Ovary (tissue), 9 donors: ENCODE measurements around the gene PCBP3. TPM values are rescaled to one million over a fixed set of nuclear protein-coding genes. Genes with fewer than 3 reads are reported as not detected.

Source experiments
- DNase-seq, 5 donors: peaks; one replicate each; pipeline ENCODE4 v3.0.0-alpha.2; 2019 to 2020
- H3K27ac ChIP-seq, 2 donors: fragments of 200-600 bp; one replicate each; pipeline versions ENCODE4 v1.5.1 to v1.8.0; 2019 to 2022
- H3K27me3 ChIP-seq: fragments of 200-600 bp; one replicate; pipeline ENCODE4 v1.8.0; 2022
- H3K36me3 ChIP-seq: fragments of 200-600 bp; sonication (generic); one replicate; pipeline ENCODE4 v1.5.1; 2019
- H3K4me1 ChIP-seq: one replicate; pipeline ENCODE4 v1.8.1; 2013; ENCODE audit warnings: mild to moderate bottlenecking, moderate library complexity; ENCODE audit not compliant: insufficient read depth
- H3K4me3 ChIP-seq: fragments of 200-600 bp; sonication (generic); one replicate; pipeline ENCODE4 v1.5.1; 2017
- H3K9me3 ChIP-seq, 2 donors: fragments of 200-600 bp in 1 of 2; sonication (generic) in 1 of 2; one replicate each; pipeline versions ENCODE4 v1.5.1 to v1.8.1; 2013 to 2019; ENCODE audit warnings: mild to moderate bottlenecking in 1 of 2, moderate library complexity in 1 of 2
- CTCF ChIP-seq, 3 donors: fragments of 450-650 bp in 2 of 3; fragments of 200-600 bp in 1 of 3; IDR thresholded peaks; one replicate each; pipeline versions ENCODE4 v1.5.1 to v1.8.0; 2016 to 2022; ENCODE audit warnings: antibody characterized with exemption in 3 of 3, mild to moderate bottlenecking in 1 of 3
- EP300 ChIP-seq: sonication (generic); formaldehyde crosslinking; IDR thresholded peaks from one replicate; pipeline ENCODE4 v1.6.1; 2017; ENCODE audit warnings: antibody characterized with exemption
- POLR2A ChIP-seq: fragments of 450-650 bp; IDR thresholded peaks from one replicate; pipeline ENCODE4 v1.6.1; 2017; ENCODE audit warnings: antibody characterized with exemption, mild to moderate bottlenecking, moderate library complexity
- WGBS, 3 donors: extraction: QIAGEN DNeasy Blood & Tissue Kit in 1 of 3; methylation state at CpG; one replicate each; pipeline versions ENCODE4 v1.1.5 to v1.1.7; 2013 to 2017; 5-methylcytosine and 5-hydroxymethylcytosine counted together
- intact Hi-C, 4 donors: fragments of 100-400 bp; cut with DNase I; formaldehyde crosslinking; loops; one replicate each; pipeline versions ENCODE4 v1.11.0 to v1.15.1; 2022 to 2023
- polyA plus RNA-seq, 2 donors: library from polyadenylated mRNA; stranded (reverse); fragments of 200-250 nt in 1 of 2; fragments of 350-450 nt in 1 of 2; fragmentation: Illumina TruSeq in 1 of 2; extraction: RNeasy Lipid Tissue Mini Kit (QIAGEN cat#74804) in 1 of 2; gene quantifications; one replicate each; pipeline ENCODE4 v1.2.3, GENCODE V29; 2013 to 2014
- total RNA-seq, 7 donors: library from RNA; depleted of rRNA in 2 of 7; stranded (reverse); fragments of >200 nt in 2 of 7; fragmentation: NEBNext Ultra II Directional in 3 of 7; extraction: Animal tissue kit (Norgen Biotek cat#: 25700) in 3 of 7; gene quantifications; one replicate each; pipeline versions ENCODE4 v1.1.0 to v1.2.4, GENCODE V29; 2016 to 2023
- donor health status: DM: no; HTN: no; CAD: no; lungs with moderate emphysema.
- donor health status: DM: no; HTN: no; CAD: no.
- donor health status: Bipolar disorder and iron deficiency.
- donor health status: DM: yes; HTN: yes; CAD: no.
- donor health status: DM: no; HTN: no; CAD: no.
- donor health status: DM: yes; HTN: yes; CAD: no.

PCBP3 gene
- total and polyA plus RNA-seq, 9 donors, result 2.4 to 10.1 (median 5.4) TPM

GRCh38 chr21:45740491-45741357 is 97.2 kb downstream of the PCBP3 start:
- H3K4me3 ChIP-seq, result no peak overlapping the region
- no peaks in the 10 kb centered on the region for H3K4me1 ChIP-seq
- no peak overlapping the region for H3K27ac ChIP-seq
- no peaks in the 10 kb centered on the region for H3K36me3 ChIP-seq
- H3K27me3 ChIP-seq, result no peaks in the 10 kb centered on the region
- intact Hi-C loops, result loop anchor here in 1 of 4 donors (10.0 kb wide), 1 partner anchor 1466 kb away; no protein-coding TSS in a partner anchor
- WGBS, 3 donors, result 59 to 71% (median 61%) methylated on average over 14 of the region's 14 CpGs
- H3K9me3 ChIP-seq, result no peaks in the 10 kb centered on the region
- no peak for DNase-seq
- TF ChIP-seq EP300, result no peak
- no peak for TF ChIP-seq CTCF (IDR thresholded peaks at IDR 0.05)
- TF ChIP-seq POLR2A, result no peak

- Histone ChIP-seq H3K4me1 (no peaks in the 10 kb centered on the region), H3K27ac (no peak overlapping the region), H3K4me3 (no peak overlapping the region), H3K36me3 (no peaks in the 10 kb centered on the region), H3K9me3 (no peaks in the 10 kb centered on the region), H3K27me3 (no peaks in the 10 kb centered on the region)
- no peak for DNase-seq
- intact Hi-C loops, result loop anchor here in 1 of 4 donors (10.0 kb wide), 1 partner anchor 1467 kb away; no protein-coding TSS in a partner anchor
- WGBS, 3 donors, result 71 to 84% (median 74%) methylated on average over 6 of the region's 6 CpGs
- TF ChIP-seq CTCF (IDR thresholded peaks at IDR 0.05), result no peak
- no peak for TF ChIP-seq POLR2A
- no peak for TF ChIP-seq EP300
Measured at GRCh38 chr21:45741691-45742090, 98.2 kb downstream of the PCBP3 start.

- no peaks in the 10 kb centered on the region for H3K4me1 ChIP-seq
- no peaks in the 10 kb centered on the region for H3K27me3 ChIP-seq
- TF ChIP-seq EP300 (no peak), POLR2A (no peak), CTCF (IDR thresholded peaks at IDR 0.05) (no peak)
- H3K27ac ChIP-seq, result no peak overlapping the region
- no peaks in the 10 kb centered on the region for H3K36me3 ChIP-seq
- H3K4me3 ChIP-seq, result no peak overlapping the region
- 69 to 77% (median 71%) methylated on average over 7 of the region's 7 CpGs for WGBS, 3 donors
- no peak for DNase-seq
- no peaks in the 10 kb centered on the region for H3K9me3 ChIP-seq
- intact Hi-C loops, result loop anchor here in 1 of 4 donors (10.0 kb wide), 1 partner anchor 1467 kb away; no protein-coding TSS in a partner anchor
Measured at GRCh38 chr21:45742247-45742646, 98.7 kb downstream of the PCBP3 start.

GRCh38 chr21:45745256-45745655 is 101.7 kb downstream of the PCBP3 start:
- Histone ChIP-seq H3K36me3 (no peaks in the 10 kb centered on the region), H3K4me1 (no peaks in the 10 kb centered on the region), H3K27ac (no peak overlapping the region), H3K9me3 (no peaks in the 10 kb centered on the region), H3K27me3 (no peaks in the 10 kb centered on the region), H3K4me3 (no peak overlapping the region)
- no peak for DNase-seq
- TF ChIP-seq CTCF (IDR thresholded peaks at IDR 0.05) (no peak), EP300 (no peak), POLR2A (no peak)
- 84 to 88% (median 87%) methylated on average over 7 of the region's 7 CpGs for WGBS, 3 donors
- intact Hi-C loops, result loop anchor here in 1 of 4 donors (10.0 kb wide), 1 partner anchor 1470 kb away; no protein-coding TSS in a partner anchor
